Epithelial cell of esophagus (primary cell): ENCODE data around the gene PLEKHA6.

ENCODE experiments used
- DNase-seq: peaks from one replicate; pipeline ENCODE4 v3.0.0; 2010; ENCODE audit warnings: low read depth
- H3K4me3 ChIP-seq: 2 replicates; pipeline ENCODE4 v1.5.1; 2011; ENCODE audit warnings: mild to moderate bottlenecking, low read length, control low read depth
- CTCF ChIP-seq: IDR thresholded peaks from 2 replicates; pipeline ENCODE4 v1.5.1; 2011; ENCODE audit warnings: low read depth, mild to moderate bottlenecking, low read length, control low read depth, inconsistent platforms; ENCODE audit not compliant: insufficient read depth; ENCODE audit errors: missing control alignments

Gene PLEKHA6

GRCh38 chr1:204255966-204256365 is 103.8 kb downstream of the PLEKHA6 start:
- peak; percentile 5 for DNase-seq
- no peak overlapping the region for H3K4me3 ChIP-seq
- TF ChIP-seq CTCF: no peak

- no peak for DNase-seq
- H3K4me3 ChIP-seq: no peak overlapping the region
- TF ChIP-seq CTCF: no peak
Observed at GRCh38 chr1:204255225-204255624, 104.5 kb downstream of the PLEKHA6 start.

GRCh38 chr1:204254031-204254661 is 105.6 kb downstream of the PLEKHA6 start:
- H3K4me3 ChIP-seq: no peak overlapping the region
- peak; percentile 78 for DNase-seq
- TF ChIP-seq CTCF: no peak

- H3K4me3 ChIP-seq: no peak overlapping the region
- DNase-seq: no peak
- no peak for TF ChIP-seq CTCF
Observed at GRCh38 chr1:204251926-204252689, 107.6 kb downstream of the PLEKHA6 start.

GRCh38 chr1:204251286-204251685 is 108.4 kb downstream of the PLEKHA6 start:
- no peak for TF ChIP-seq CTCF
- no peak overlapping the region for H3K4me3 ChIP-seq
- DNase-seq: no peak

GRCh38 chr1:204250428-204251030 is 109.2 kb downstream of the PLEKHA6 start:
- no peak for DNase-seq
- H3K4me3 ChIP-seq: no peak overlapping the region
- TF ChIP-seq CTCF: no peak
